HG02678 (cell line): ENCODE data around the gene MPC1L.
A peak's percentile ranks its signal among the peaks of the same experiment; 100 is the strongest.
"Not testable (repeated sequence)": the region's sequence is repeated elsewhere in the genome, so short reads cannot be mapped to it uniquely, and the experiment has no call there.

Experiments
- ATAC-seq: cut with Tn5 transposase; IDR thresholded peaks from one replicate; pipeline ENCODE4 v1.9.1; 2021; ENCODE audit warnings: mild to moderate bottlenecking, moderate library complexity; ENCODE audit not compliant: unreplicated experiment

MPC1L gene

GRCh38 chrX:40623139-40623536, at the start of gene MPC1L:
MPC1L (plus strand) TSS chrX:40623428; CDS start chrX:40623566, 138 bp downstream.
- no peak for ATAC-seq

- no peak for ATAC-seq
Measured at GRCh38 chrX:40573763-40574162, 49.5 kb upstream of the MPC1L start.

DNA sequence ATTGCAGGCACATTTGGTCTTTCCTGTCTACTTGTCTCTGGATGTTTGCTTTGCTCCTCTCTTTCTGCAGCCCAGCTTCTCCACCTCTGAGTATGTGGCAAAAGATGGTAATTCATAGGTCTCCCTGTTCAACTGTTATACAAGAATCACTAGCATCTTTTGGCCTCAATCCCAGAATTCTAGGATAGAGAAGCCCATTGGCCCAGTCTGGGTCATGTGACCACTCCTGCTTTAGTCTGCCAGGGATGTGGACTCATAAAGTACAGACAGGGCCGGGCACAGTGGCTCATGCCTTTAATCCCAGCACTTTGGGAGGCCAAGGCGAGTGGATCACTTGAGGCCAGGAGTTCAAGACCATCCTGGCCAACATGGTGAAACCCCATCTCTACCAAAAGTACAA, 47.8 kb upstream of the MPC1L start:
- ATAC-seq, result not testable (repeated sequence)

- no peak for ATAC-seq
Measured at GRCh38 chrX:40576291-40576690, 46.9 kb upstream of the MPC1L start.

DNA sequence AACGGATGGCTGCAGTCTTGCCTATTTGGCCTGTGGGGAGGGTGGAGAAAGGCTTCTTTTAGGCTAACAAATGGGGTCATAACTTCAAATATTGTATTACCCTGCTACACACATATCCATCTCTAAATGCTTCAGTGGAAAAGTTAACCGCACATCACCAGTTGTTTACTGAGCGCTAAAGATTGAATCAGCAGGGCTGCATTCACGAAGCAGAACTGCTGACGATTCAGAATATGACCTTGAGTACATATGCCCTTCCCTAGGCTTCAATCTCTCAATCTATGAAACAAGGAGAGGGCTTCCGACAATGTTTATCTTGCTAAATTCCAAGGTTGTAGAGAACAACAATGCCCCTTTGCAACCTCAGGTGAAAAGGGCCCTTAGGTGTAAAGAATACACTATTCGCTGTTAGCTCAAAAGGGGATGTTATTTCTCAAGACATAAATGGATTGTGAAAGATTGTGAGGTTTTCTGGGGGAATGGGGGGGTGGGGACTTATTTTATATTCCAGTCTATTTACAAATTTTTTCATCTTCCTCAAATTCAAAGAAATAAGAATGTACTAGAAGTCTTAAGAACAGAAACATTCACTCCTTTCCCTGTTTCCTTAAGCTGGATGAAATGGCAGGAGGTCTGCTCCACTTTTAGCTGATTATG, 45.1 kb upstream of the MPC1L start:
- no peak for ATAC-seq

- ATAC-seq, result no peak
Measured at GRCh38 chrX:40579141-40579540, 44.1 kb upstream of the MPC1L start.

- ATAC-seq, result peak; percentile 47
Measured at GRCh38 chrX:40579900-40580536, 43.2 kb upstream of the MPC1L start.

- peak; percentile 95 for ATAC-seq
Measured at GRCh38 chrX:40580537-40581335, 42.5 kb upstream of the MPC1L start, which contains the start of gene ATP6AP2. ATP6AP2 (plus strand) TSS chrX:40580970; CDS start chrX:40581066, 96 bp downstream.

- ATAC-seq, result no peak
Measured at GRCh38 chrX:40581336-40581920, 41.8 kb upstream of the MPC1L start.

- ATAC-seq, result not testable (repeated sequence)
Measured at GRCh38 chrX:40582178-40582577, 41.0 kb upstream of the MPC1L start.

- no peak for ATAC-seq
Measured at GRCh38 chrX:40582811-40583210, 40.4 kb upstream of the MPC1L start.

GRCh38 chrX:40587623-40588022, 35.6 kb upstream of the MPC1L start:
- ATAC-seq, result not testable (repeated sequence)

DNA sequence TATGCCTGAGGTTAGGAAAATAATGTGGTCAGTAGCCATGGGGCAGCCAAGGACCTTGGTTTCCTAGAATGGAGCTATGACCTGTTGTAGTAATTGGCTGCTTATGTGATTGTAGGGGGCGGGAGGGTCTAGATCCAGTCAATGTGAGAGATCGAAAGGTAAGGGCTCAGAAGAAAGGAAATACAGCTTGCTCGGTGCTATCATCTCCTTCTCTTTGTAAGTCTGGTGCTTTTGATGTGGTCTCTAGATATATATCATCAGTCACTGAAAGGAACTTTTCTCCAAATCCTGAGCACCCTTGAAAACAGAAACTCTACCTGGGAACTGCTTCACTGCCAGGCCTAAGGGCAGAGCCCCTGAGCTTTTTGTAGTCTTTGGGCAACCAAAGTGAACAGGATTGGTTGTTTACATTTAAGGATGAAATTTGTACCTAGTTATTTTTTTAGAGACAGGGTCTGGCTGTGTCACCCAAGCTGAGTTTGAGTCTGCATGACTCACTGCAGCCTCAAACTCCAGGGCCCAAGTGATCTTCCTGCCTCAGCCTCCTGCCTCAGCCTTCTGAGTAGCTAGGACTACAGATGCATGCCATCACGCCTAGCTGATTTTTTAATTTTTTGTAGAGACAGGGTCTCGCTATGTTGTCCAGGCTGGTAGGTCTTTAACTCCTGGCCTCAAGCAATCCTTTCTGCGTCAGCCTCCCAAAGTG, 33.5 kb upstream of the MPC1L start:
- not testable (repeated sequence) for ATAC-seq

DNA sequence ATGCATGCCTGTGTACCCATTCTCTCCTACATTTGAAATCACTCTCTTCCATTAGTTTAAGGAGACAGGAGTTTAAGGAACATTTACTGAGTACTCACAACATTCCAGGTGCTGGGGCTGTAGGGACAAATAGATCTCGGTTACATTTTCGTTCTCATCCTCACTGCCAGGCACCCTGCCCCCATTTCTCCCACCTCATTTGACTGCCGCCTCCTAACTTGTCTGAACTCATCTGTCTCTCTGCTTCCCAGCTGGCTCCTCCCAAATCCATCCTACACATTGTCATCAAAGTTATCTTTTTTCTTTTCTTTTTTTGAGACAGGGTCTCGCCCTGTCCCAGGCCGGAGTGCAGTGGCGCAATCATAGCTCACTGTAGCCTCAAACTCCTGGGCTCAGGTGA, 19.8 kb upstream of the MPC1L start:
- ATAC-seq, result no peak

- no peak for ATAC-seq
Measured at GRCh38 chrX:40607381-40607780, 15.8 kb upstream of the MPC1L start.

DNA sequence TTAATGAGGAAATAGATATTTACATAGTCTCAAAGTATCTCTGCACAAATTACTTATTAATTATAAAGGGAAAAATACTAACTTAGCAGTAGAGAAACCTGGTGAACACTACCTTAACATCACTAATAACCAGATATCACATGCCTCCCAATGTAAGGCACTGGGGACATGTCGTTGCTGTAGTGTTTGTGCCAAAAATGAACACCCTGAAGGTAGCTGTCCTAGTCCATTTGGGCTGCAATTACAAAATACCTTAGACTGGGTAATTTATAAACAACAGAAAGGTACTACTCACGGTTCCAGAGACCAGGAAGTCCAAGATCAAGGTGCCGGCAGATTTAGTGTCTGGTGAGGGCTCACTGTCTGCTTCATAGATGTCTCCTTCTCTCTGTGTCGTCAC, 10.7 kb upstream of the MPC1L start:
- ATAC-seq, result no peak

GRCh38 chrX:40615976-40616375, 7.3 kb upstream of the MPC1L start:
- no peak for ATAC-seq

DNA sequence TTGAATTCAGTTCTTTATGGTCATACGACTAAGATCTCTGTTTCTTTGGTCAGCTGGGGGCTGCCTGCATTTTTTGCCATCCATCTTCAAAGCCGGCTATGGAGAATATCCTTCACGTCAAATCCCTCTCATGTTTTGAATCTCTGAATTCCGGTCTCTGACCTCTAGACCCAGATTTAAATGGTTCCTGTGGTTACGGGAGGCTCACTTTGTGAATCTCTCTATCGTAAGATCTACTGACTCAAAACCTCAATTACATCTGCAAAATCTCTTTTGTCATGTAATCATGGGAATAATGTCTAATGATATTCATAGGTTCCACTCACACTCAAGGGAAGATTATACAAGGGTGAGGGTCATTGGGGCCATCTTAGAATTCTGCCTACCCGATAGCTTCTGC, 5.7 kb upstream of the MPC1L start:
- ATAC-seq, result no peak

- no peak for ATAC-seq
Measured at GRCh38 chrX:40622479-40623138, 619 bp upstream of the MPC1L start.

DNA sequence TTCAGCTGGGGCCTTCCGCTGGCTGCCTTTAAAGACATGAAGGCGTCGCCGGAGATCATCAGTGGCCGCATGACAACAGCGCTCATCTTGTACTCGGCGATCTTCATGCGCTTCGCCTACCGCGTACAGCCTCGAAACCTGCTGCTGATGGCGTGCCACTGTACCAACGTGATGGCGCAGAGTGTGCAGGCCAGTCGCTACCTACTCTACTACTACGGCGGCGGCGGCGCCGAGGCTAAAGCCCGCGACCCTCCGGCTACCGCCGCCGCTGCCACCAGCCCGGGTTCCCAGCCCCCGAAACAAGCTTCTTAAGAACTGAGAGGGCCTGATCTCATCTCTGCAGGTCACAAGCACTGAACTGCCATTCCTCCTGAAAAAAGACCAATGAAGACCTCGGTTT, 437 bp downstream of the MPC1L start:
- ATAC-seq, result no peak
